CD4-positive, alpha-beta T cell treated with Interleukin-4 for 1 hour (primary cell): ENCODE results near the gene USP9Y.

ENCODE experiments used
- DNase-seq, 2 donors: peaks; one replicate each; pipeline ENCODE4 v3.0.0-alpha.2; 2020 to 2022

Gene USP9Y, protein sequence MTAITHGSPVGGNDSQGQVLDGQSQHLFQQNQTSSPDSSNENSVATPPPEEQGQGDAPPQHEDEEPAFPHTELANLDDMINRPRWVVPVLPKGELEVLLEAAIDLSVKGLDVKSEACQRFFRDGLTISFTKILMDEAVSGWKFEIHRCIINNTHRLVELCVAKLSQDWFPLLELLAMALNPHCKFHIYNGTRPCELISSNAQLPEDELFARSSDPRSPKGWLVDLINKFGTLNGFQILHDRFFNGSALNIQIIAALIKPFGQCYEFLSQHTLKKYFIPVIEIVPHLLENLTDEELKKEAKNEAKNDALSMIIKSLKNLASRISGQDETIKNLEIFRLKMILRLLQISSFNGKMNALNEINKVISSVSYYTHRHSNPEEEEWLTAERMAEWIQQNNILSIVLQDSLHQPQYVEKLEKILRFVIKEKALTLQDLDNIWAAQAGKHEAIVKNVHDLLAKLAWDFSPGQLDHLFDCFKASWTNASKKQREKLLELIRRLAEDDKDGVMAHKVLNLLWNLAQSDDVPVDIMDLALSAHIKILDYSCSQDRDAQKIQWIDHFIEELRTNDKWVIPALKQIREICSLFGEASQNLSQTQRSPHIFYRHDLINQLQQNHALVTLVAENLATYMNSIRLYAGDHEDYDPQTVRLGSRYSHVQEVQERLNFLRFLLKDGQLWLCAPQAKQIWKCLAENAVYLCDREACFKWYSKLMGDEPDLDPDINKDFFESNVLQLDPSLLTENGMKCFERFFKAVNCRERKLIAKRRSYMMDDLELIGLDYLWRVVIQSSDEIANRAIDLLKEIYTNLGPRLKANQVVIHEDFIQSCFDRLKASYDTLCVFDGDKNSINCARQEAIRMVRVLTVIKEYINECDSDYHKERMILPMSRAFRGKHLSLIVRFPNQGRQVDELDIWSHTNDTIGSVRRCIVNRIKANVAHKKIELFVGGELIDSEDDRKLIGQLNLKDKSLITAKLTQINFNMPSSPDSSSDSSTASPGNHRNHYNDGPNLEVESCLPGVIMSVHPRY (N-terminal part only)

DNA sequence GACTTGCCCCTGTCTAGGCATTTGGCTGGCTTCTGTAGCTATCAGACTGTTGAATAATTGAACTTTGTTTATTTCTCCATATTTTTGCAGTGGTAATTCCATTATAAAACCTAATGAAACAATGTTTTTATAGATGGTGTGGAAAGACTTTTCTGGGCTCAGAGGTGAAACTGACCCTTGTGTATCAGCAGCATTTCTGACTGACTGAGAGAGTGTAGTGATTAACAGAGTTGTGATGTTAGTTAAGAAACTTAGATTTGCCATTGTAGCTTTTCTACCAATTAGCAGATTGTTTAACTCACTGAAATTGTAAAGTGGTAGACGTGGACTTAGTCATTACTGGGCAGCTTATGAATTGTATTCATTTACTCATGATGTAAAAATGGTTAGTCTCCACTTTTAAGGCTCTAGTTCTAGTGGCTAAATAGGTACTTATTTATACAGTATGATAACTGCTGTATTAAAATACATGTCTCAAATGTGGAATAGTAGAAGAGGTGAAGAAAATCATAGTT lies at the start of gene USP9Y:
TSS of gene USP9Y (plus strand) at position 51 of the 515 bp plus-strand sequence. CDS start 8,217 bp downstream, outside the sequence.
- no peak for DNase-seq

DNA sequence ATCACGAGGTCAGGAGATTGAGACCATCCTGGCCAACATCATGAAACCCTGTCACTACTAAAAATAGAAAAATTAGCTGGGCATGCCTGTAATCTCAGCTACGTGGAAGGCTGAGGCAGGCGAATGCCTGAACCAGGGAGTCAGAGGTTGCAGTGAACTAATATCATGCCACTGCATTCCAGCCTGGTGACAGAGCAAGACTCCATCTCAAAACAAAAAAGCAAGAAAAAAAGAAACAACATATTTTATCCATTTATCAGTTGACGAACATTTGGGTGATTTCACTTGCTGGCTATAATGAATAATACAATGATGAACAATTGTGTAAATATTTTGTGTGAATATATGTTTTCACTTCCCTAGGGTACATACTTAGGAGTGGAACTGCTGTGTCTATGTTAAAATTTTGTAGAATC lies 49.4 kb upstream of the USP9Y start:
- no peak for DNase-seq

DNA sequence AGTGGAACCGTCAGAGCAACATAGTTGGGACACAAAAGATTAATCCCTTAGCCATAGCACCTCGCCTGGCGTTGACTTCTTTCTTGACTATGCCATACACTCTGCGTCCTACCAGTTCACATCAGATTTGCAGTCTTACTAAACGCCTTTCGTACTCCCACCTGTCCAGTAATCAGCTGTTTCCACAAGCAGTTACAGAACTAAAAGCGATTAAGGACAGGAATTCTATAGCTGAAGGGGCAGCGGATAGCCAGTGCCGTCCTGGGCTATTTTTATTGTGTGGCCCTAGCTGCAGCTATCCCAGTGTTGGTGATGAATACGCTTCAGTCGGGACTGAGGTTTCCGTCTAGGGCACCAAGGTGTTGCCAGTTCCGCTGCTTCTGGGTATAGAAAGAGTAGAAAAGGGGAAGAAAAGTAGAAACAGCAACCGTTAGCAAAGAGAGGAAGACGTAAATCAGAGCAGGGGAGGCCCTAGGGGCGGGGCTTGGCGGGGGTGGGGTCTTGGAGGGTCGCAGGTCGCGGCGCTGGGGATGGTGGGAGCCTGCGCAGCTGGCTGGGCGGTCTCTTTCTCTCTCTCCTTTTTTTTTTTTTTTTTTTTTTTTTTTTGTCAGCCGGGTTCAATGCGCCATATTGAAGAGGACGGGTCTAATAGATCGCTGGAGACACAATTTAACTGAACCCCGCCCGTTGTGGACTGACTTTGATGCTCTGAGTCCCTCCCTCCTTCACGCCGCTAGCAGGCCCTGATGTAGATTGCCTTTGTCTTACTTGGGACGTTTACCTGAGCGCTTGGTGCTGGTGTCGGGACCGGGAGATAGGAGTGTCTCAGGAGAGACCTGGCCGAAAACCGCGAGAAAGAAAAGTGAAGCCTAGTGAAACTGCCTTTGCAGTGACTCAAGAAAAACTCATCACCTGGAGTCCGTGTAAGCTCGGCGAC lies 39.0 kb upstream of the USP9Y start:
- DNase-seq, result peak in 1 of 2 donors; percentile 87

DNA sequence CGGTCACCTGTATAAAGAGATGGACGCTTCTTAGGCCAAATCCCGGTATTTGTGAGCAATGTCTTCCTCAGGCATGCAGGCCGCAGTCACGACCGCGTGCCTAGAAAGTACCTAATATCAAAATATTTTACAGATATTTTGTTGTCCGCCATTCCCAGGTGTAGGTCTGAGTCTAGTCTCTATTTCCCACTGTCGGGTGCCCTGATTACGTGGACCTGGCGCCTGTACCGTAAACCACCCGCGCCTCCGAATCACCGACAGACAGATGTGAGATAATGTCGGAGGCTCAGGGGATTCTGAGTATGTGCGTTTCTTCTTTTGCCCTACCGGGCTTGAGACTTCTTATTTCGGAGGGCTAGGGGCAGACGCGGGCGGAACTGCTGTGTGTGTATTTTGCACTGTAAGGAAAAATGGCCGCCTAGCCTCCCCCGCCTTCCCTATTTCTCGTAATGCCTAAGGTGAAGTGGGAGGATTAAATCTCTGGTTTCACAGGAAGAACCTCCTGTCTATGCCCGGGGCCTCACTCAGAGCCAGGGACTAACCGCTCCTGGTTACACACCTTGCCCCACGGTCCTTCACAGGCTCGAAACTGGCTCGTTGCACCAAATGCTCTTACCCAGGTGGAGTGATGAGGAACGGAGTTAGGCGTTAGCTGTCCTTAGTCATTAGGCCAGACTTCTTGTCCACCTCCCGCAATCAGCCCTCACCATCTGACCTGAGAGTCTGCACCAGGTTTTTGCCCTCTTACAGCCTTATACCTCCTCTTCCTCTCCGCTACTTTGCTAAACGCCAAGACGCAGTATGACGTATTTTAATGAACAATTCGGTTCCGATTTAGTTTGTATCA lies 38.1 kb upstream of the USP9Y start:
- peak in 1 of 2 donors; percentile 69 for DNase-seq

DNA sequence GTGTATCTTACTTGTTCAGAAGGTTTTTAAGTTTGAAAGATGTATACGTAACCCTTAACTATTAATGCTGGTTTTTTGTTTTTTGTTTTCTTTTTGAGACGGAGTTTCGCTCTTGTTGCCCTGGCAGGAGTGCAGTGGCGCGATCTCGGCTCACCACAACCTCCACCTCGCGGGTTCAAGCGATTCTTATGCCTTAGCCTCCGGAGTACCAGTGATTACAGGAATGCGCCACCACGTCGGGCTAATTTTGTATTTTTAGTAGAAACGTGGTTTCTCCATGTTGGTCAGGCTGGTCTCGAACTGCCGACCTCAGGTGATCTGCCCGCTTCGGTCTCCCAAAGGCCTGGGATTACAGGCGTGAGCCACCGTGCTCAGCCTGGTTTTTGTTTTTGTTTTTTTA lies 37.2 kb upstream of the USP9Y start:
- peak in 1 of 2 donors; percentile 22 for DNase-seq

DNA sequence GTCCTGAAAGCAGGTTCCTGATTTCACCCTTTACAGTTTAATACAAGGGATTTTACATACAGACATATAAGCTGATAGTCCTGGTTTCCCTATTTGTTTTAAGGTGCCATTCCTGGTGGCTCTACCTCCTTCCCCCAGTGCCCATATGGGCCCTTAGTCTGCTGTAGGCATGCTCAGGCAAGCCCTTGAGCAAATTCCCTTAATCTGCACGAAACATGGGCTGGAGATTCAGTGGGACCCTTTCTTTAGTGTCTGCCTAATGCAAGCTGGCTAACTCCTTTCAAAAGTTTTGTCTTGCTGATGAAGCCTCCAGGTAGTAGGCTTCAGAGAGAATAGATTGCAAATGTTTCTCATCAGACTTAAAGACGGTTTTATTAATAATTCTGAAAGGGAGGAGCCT lies 22.9 kb upstream of the USP9Y start:
- DNase-seq, result no peak

DNA sequence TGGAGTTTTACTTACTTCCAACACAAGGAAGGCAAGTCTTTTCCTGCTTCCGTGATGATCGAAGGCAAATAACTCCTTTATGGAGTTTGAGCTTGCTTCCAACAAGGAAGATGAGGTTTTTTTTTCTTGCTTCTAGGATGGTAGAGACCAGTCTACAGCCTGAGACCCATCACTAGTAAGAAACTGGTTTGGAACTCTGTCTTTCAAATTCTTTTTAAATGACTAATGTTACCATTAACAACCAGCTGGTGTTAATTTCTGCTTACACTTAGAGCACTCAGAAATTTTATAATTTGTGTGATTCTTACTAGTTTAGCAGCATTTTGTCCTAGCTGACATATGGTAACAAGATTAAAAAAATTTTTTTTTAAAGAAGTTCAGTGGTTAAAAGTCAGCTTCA lies 19.5 kb upstream of the USP9Y start:
- DNase-seq, result no peak

DNA sequence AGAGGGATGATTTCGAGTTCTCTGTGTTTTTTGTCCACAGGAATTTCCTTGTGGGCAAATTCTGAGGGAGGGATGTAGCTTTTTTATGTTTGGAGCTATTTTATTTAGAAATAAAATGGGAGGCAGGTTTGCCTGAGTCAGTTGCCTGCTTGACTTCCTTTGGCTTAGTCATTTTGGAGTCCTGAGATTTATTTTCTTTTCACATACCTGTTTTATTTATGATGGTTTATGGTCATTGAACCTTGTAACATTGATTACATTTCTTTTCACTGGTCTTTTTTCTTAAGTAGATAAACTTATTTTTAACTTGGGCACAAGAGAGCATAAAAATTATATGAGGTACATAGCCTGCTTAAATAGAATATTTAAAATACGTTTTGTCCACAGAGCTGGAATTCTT lies 12.7 kb upstream of the USP9Y start:
- no peak for DNase-seq

DNA sequence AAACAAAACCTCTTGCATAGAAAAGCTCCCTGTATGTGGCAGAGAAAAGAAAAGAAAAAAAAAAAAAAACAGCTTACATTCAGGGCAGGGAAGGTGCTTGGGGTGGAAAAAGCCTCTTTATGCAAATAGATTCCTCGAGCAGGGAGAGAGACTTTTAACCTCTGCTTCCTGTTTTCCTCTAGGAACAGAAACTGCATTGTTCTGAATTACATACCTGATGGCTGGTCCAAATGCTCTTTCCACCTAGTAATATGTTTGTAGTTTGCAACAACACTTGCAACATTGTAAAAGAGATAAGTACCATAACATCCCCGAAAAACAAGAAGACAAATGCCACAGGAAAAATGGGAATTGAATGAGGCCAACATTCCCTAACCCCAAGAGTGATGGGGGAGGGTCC lies 944 bp upstream of the USP9Y start:
- no peak for DNase-seq

DNA sequence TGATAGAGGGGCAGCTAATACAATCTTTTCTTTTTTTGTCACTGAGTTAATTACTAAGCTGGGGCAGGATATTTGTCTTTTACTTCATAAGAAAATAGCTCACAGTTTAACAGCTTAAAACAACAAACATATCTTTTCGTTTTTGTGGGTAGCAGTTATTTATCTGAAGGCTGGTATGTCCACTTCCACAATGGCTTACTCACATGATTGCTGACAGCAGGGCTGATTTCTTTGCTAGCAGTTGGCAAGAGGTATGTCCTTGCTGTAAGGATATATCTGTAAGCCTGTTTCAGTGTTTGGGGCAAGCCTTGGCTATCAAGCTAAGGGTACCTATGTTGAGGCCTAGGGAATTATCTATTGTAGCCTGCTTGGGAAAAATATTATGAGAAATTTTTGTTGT lies 1.1 kb downstream of the USP9Y start:
- DNase-seq, result no peak

DNA sequence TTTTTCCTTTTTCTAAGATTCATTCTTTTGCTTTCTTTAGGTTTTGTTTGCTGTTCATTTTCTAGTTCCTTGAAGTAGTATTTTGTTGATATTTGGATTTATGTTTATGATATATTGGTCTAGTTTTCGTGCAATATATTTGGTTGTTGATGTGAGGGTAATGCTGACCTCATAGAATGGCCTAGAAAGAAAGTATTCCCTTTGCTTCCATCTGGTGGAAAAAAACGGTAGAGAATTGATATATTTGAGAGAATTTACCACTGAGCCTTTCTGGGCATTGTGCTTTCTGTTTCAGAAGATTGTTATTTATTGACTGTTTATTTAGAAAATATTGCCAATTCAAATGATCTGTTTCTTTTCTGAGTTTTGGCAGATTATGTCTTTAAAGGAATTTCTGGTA lies 9.4 kb downstream of the USP9Y start:
- DNase-seq, result no peak

DNA sequence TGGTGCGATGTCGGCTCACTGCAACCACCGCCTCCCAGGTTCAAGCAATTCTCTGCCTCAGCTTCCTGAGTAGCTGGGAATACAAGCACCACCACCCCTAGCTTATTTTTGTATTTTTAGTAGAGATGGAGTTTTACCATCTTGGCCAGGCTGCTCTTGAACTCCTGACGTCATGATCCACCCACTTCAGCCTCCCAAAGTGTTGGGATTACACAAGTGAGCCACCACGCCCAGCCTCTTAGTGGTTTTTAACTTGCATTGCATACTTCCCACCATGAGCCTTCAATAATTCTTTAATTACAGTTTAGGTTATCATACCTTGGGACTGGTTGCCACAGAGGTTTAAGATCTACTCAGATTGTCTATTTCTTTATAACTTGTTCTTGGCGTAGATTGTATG lies 14.3 kb downstream of the USP9Y start:
- no peak for DNase-seq

DNA sequence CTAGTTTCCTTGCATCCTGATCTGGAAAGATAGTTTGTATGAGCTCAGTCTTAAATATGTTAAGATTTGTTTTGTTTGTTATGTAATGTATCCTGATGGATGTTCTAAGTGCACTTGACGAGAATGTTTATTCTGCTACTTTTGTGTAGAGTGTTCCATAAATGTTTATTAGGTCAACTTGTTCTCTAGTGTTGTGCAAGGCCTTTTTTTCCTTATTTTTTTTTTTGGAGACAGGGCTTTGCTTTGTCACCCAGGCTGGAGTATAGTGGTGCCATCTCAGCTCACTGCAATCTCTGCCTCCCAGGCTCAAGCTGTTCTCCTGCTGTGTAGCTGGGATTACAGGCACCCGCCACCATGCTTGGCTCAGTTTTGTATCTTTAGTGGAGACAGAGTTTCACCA lies 28.7 kb downstream of the USP9Y start:
- DNase-seq, result no peak

DNA sequence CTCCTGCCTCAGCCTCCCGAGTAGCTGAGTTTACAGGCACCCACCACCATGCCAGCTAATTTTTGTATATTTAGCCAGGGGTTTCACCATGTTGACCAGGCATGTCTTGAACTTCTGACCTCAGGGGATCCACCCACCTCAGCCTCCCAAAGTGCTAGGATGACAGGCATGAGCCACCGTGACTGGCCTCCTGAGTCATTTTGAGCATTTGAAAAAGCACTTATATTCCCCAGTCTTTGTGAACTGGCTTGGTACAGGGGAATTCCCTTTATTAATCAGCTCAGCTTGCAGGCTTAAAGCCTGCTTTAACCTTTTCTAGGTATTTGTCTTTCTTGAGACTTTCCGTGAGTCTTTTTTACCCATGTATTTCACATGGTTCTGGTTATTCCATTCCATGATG lies 32.6 kb downstream of the USP9Y start:
- no peak for DNase-seq

DNA sequence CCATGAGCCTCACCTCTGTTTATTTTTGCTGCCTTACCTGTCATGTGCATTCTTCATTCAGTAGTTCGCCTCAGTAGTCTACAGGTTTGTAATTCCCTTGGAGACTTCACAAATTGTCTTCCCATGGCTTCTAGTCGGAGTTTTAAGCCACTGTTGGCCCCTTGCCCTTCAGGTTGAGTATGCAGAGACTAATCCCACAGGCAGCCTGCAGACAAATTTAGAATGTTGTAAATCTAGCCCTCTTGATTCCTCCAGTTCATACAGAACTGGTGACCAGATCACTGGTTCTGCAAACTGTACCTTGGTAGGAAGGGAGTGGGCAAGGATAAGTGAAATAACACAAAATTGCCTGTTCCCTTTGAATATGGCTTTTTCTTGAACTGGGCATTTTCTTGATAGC lies 33.0 kb downstream of the USP9Y start:
- DNase-seq, result no peak

DNA sequence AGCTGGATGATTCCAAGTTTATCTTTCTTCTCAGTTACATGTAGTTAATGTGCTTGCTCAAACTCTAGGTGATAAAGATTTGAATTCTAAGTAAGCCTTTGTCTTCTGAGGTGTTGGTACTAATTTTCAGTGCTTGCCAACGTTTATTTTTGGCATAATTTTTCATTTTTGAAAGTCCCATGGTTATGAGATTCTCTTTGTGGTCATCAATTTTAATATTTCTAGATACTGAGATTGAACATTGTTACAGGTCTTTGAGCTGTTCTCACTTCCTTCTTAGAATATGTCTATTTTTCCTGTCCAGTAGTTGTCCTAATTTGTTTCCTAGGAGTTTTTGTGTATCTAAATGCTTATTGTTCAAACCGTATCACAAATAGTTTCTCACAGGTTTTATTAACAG lies 40.4 kb downstream of the USP9Y start:
- no peak for DNase-seq

DNA sequence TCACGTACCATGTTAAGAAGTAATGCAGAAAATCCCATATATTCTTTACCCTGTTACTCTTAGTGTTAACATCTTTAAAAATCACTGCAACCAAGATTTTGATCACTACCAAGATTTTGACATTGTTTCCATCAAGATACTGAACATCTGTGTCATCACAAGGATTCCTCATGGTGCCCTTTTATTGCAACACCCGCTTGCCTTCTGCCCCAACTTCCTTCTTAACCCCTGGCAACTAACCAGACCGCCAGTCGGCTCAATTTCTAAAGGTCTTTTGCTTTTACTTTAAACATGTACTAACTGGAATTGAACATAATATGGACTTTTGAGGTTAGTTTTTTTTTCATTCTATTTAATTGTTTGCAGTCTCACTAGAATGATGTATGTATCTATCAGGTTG lies 41.7 kb downstream of the USP9Y start:
- DNase-seq, result no peak

DNA sequence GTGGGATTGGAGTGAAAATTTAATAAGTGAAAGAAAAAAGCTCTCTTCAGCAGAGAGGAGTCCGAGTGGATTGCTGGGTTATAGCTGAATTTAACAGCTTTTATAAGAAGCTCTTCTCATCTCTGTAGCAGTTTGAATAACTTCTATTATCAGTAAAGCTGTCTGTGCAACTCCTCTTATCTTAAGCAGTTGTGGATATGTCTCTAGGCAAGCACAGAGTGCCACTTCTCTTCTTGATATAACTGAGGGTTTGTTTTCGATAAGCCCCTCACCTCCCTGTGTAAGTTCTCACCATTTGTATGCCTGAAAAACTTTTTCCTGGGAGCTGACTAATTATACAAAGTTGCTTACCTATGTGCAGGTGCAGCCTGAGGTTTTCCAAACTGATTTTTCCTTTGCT lies 43.1 kb downstream of the USP9Y start:
- DNase-seq, result no peak

DNA sequence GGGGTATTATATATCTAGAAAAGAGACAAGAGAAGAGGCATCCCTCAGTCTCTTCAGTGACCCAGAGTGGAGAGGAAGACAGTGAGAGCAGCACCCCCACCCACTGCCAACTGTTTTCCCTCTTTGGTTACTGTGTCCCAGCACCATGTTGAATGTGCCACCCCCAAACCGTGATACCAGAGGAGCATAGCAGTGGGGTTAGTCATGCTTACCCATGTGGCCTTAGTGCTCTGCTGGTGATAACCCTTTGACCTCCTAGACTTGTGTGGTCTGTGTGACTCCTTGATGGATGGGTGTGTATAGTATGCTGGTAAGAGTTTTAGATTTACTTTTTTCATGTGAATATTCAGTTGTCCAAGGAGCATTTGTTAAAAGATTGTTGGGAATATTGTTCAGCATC lies 48.3 kb downstream of the USP9Y start:
- no peak for DNase-seq

DNA sequence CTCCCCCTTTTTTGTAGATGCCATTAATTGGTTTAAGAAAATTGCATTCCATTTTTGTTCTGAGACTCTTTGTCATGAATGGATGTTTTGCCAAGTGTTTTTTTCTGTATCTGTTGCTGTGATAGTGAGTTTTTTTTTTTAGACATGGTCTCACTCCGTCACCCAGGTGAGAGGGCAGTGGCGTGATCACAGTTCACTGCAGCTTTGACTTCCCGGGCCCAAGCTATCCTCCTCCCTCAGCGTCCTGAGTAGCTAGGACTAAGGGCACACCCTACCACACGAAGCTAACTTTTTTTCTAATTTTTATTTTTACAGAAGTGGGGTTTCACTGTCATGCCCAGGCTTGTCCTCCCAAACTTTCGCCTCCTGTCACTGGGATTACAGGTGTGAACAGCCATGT lies 51.8 kb downstream of the USP9Y start:
- no peak for DNase-seq

DNA sequence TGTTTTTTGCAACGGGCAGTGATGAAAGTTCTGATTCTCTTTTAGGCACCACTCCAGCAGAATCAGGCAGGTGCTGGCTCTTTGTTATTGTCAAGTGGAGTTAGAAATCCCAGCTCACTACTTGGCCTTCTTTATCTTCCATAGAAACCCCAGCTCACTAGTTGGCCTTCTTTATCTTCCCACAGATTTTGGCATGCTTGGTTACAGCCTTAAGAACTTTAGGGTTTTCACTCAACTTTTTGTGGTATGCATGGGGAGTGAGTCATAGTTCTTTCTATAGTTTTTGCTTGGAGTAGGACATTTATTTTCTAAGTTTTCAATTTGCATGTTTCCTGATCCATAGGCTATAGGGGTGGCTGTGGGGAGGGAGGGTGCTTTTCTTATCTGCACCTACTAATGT lies 55.0 kb downstream of the USP9Y start:
- DNase-seq, result no peak
